ENCODE measurements around the gene TFAM.

DNA sequence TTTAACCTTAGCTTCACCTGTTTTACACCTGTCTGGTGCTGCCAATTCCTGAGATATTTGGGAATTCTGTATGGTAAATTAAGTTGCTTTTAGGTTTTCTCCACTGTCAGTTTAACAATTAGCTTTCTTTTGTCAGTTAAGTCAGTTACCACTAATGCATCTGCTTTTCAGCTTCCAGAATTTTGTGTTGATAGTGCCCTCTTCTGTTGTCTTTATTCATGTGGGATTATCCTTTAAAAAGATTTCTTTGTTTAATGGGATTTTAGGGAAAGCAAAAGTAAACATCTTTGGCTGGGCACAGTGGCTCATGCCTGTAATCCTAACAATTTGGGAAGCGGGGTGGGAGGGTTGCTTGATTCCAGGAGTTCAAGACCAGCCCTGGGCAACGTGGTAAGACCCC is 8.1 kb downstream of the TFAM start:
- TF ChIP-seq, protein P1, sequence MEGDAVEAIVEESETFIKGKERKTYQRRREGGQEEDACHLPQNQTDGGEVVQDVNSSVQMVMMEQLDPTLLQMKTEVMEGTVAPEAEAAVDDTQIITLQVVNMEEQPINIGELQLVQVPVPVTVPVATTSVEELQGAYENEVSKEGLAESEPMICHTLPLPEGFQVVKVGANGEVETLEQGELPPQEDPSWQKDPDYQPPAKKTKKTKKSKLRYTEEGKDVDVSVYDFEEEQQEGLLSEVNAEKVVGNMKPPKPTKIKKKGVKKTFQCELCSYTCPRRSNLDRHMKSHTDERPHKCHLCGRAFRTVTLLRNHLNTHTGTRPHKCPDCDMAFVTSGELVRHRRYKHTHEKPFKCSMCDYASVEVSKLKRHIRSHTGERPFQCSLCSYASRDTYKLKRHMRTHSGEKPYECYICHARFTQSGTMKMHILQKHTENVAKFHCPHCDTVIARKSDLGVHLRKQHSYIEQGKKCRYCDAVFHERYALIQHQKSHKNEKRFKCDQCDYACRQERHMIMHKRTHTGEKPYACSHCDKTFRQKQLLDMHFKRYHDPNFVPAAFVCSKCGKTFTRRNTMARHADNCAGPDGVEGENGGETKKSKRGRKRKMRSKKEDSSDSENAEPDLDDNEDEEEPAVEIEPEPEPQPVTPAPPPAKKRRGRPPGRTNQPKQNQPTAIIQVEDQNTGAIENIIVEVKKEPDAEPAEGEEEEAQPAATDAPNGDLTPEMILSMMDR (IDR thresholded peaks at IDR 0.05; ENCODE audit: low read length) = no peak
- no peak for TF ChIP-seq EZH2 (IDR thresholded peaks at IDR 0.05; ENCODE audit: borderline replicate concordance, low read length)
